ENCODE data around the gene THSD4. TPM values are rescaled to one million over a fixed set of nuclear protein-coding genes. Genes with fewer than 3 reads are reported as not detected.

THSD4 gene
- total and polyA plus RNA-seq, 9 of the 15 experiments (the other 6 are each of a cell fraction or from before 2014, with no cell fraction given), result 0.04 TPM; not detected in 5

- TF ChIP-seq JUN (IDR thresholded peaks at IDR 0.05; ENCODE audit: borderline replicate concordance, low read depth, low read length), result no peak
- no peak for TF ChIP-seq JUN (CRISPR knock-in tag; IDR thresholded peaks at IDR 0.05; ENCODE audit: borderline replicate concordance)
- TF ChIP-seq SREBF2 (CRISPR knock-in tag; IDR thresholded peaks at IDR 0.05), result no peak
These were observed 178.5 kb downstream of the THSD4 start (continued) for GRCh38 chr15:71293723-71294122.

GRCh38 chr15:71294251-71294910 lies 179.1 kb downstream of the THSD4 start:
- Histone ChIP-seq H2AFZ (ENCODE audit: low read depth, low read length) (no peak overlapping the region), H4K20me1 (replicated peaks; ENCODE audit: control insufficient read depth, insufficient read depth, low read length) (no peaks in the 10 kb centered on the region), H3K4me3 (no peak overlapping the region), H3K9me3 (replicated peaks; ENCODE audit: control insufficient read depth, insufficient read depth, low read depth, low read length) (no peaks in the 10 kb centered on the region), H3K9me1 (ENCODE audit: control insufficient read depth, insufficient read depth, low read length) (no peaks in the 10 kb centered on the region), H3K4me2 (ENCODE audit: insufficient read depth, low read length) (no peak overlapping the region), H3K9ac (ENCODE audit: insufficient read depth in 1 of 2, low read depth in 2 of 2, low read length in 2 of 2) (no peak overlapping the region), H3K27me3 (ENCODE audit: control insufficient read depth in 2 of 2, insufficient read depth in 2 of 2, low read length in 2 of 2) (no peaks in the 10 kb centered on the region; a peak in 1 of 5 replicates), H3K4me1 (replicated peaks in 1 of 2; ENCODE audit: control insufficient read depth in 2 of 2, insufficient read depth in 2 of 2, low read length in 2 of 2) (no peaks in the 10 kb centered on the region), H3K27ac (ENCODE audit: extremely low read depth, low read depth, low read length) (no peak overlapping the region), H3K79me2 (ENCODE audit: control insufficient read depth, insufficient read depth, low read length) (no peaks in the 10 kb centered on the region), H3K36me3 (ENCODE audit: control insufficient read depth, insufficient read depth, low read length) (no peaks in the 10 kb centered on the region)
- intact Hi-C loops (cut with micrococcal nuclease) (no loop called here), in situ Hi-C loops (cut with MboI) (no loop called here)
- ATAC-seq (no peak), DNase-seq (ENCODE audit: extremely low read depth in 1 of 4, low spot score in 3 of 4) (no peak), FAIRE-seq (no peak)
- BruUV-seq (replicated peaks), result no TSS peak
- CTCF ChIA-PET (ENCODE audit: low intra/inter-chr PET ratio), result no interaction called here
- WGBS (ENCODE audit: insufficient coverage, low coverage, missing lambda C conversion rate), result 6% methylated on average over 12 of the region's 12 CpGs
- POLR2A ChIA-PET, result no interaction called here
- TF ChIP-seq SRF (CRISPR knock-in tag; IDR thresholded peaks at IDR 0.05) (no peak), NUFIP1 (IDR thresholded peaks at IDR 0.05; ENCODE audit: partially characterized antibody) (no peak), NCOA1 (IDR thresholded peaks at IDR 0.05; ENCODE audit: low read depth) (no peak), MXI1 (IDR thresholded peaks at IDR 0.05; ENCODE audit: low read depth, low read length) (no peak), HLTF (IDR thresholded peaks at IDR 0.05) (no peak), ZNF124 (CRISPR knock-in tag; IDR thresholded peaks at IDR 0.05) (no peak), MAFG (tag; conservative IDR thresholded peaks at IDR 0.05) (no peak), ASH1L (IDR thresholded peaks at IDR 0.05; ENCODE audit: borderline replicate concordance, low read depth, partially characterized antibody) (no peak), ZNF280A (IDR thresholded peaks at IDR 0.05; ENCODE audit: low read depth, partially characterized antibody) (no peak), ARID4B (CRISPR knock-in tag; IDR thresholded peaks at IDR 0.05) (no peak), HDAC6 (IDR thresholded peaks at IDR 0.05; ENCODE audit: low read depth, low read length) (no peak), PPARD (CRISPR knock-in tag; IDR thresholded peaks at IDR 0.05) (no peak), MAX (CRISPR knock-in tag; IDR thresholded peaks at IDR 0.05) (no peak)
